NCI-H1105 (cell line): Measurements from ENCODE around the gene VTA1.
"Not testable (repeated sequence)": the region's sequence is repeated elsewhere in the genome, so short reads cannot be mapped to it uniquely, and the experiment has no call there.

Experiments
- DNase-seq: peaks from one replicate; lab custom pipeline; 2025; lab: John Stamatoyannopoulos, UW

VTA1 gene

DNA sequence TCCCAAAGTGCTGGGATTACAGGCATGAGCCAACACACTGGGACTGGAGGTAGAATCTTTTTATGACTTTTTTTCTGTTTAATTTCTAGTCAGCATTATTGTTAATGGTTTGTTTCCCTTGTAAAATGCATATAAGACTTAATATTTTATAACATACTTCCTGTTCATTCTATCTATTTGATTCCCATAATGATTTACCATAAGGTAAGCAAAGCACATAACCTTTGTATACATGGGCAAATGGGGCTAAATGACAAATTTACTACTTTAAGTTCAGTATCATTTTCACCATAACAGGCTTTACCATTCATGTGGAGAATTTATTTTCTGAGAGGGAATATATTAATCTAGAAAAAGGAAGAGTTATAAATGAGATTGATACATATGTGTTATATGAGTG lies 24.3 kb downstream of the VTA1 start:
- no peak for DNase-seq

DNA sequence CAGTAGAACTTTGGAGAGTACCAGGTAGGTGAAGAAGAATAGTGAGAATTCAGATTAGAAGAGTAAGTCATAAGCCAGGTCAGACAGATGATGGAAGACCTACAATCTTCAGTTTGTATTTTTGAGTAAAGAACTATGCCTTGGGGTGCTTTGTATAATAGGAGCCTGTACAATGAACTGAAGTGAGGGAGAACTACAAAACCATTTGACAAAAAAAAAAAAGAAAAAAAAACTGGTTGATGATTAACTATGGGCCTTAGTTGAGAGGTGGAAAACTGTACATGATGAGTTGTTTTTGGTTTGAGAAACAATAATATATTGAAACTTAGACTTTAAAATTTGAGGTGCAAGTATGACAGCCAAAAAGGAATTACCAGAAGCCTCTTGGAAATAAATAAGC lies 25.7 kb downstream of the VTA1 start:
- DNase-seq: no peak

DNA sequence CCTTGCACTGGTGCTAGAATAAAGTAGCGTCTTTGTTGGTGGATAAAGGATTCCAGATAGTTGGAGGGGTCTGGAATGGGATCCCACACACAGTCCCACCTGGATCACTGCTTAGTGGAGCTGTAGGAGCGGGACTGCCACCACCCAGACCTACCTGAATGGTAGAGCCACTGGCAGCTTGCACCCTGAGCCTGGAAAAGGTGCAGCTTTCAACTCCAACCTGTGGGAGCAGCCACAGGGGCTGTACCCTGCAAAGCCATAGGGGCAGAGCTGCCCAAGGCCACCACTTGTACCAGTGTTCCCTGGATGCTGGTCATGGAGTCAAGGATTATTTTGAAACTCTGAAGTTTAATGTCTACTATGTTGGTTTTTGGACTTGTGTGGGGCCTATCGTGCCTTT lies 26.9 kb downstream of the VTA1 start:
- DNase-seq: no peak

DNA sequence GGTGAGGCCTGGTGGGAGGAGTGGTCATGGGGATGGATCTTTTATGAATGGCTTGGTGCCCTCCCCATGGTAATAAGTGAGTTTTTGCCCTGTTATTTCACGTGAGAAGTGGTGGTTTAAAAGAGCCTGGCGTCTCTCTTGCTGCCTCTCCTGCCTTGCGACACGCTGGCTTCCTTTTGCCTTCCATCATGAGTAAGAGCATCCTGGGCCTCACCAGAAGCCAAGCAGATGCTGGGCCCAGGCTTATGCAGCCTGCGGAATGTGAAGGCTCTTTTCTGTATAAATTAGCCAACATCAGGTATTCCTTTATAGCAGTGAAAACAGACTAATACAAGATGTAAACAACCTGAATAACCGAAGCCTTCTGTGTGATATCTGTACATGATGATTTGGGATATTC lies 27.6 kb downstream of the VTA1 start:
- no peak for DNase-seq

DNA sequence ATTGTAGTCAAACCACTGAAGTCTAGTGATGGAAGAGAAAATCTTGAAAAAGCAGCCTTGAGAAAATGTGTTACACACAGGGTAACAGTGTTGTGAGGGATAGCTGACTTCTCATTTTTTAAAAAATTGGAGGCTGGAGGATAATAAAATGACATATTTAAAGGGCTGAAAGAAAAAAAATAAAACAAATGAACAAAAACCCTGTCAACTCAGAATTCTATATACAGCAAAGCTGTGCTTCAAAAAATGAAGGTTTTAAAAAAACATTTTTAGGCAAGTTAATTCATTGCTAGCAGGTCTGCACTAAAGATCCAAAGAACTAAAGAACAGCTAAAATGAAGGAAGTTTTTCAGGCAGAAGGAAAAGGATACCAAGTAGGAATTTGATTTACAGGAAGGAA lies 31.1 kb downstream of the VTA1 start:
- no peak for DNase-seq

DNA sequence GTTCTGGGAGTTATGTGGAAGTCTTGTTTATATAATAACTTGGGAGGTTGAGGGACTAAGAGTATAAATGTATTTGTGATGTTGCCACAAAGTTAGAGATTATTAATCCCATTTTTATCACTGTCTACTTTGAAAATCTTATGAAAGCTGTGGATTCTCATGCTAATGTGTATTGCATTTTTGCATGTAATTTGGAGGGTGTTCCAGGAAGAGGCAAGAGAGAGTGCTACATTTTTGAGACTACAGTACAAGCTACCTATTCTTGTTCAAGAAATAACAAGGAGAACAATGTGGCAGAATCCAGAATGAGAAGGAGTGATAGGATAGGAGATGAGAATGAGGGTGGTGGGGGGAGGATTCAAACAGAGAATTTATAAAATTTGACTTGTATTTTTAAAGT lies 34.9 kb downstream of the VTA1 start:
- no peak for DNase-seq

DNA sequence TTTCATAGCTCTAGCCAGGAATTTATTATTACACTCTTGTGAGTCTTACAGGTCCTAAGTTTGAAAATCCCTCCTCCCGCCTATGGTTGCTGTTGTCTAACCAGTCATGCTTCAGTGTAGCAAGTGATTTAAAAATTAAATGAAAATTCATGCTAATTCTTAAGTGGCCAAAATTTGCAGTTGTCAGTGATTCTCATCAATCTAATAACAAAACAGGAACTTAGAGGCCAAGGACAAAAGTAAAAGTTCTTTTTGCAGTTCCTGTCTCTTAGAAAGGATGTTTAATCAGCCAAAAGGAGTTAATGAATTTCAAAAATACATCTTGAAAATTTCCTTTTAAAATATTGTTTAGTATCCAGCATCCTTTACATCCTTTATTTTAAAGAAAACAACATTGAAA lies 36.3 kb downstream of the VTA1 start:
- DNase-seq: no peak

DNA sequence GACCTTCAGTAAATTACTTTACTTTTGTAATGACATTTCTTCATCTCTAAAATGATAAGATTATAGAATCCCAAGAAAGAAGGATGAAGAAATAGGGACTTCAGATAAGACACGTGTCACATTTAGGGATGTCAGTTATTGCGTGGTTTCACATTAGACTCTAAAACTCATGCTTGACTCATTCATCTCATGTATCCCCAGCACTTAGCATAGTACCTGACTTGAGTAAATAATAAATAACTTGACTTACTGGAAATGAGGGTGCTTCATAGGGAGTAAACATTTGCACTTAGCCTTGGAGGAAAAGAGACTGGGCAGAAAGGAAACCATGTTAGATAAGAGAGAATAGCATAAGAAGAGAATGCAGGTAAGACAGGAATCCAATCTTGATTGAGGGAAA lies 37.2 kb downstream of the VTA1 start:
- no peak for DNase-seq

DNA sequence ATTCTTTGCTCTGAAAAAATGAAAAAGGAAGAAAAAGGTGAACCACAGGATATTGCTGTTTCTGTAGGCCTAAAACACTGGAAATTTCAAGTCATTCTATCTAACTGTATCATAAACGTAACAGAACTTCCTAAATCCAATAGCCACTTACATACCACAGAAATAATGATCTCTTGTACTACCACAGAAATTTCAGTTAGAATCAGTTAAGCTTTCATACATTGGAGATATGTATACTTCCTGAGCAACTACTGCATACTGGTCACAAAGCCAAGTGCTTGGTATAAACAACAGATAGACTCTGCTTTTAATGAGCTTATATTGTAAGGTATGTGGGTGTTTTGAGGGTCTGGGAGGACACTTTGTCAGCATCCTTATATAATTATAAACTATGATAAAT lies 38.6 kb downstream of the VTA1 start:
- DNase-seq: no peak

DNA sequence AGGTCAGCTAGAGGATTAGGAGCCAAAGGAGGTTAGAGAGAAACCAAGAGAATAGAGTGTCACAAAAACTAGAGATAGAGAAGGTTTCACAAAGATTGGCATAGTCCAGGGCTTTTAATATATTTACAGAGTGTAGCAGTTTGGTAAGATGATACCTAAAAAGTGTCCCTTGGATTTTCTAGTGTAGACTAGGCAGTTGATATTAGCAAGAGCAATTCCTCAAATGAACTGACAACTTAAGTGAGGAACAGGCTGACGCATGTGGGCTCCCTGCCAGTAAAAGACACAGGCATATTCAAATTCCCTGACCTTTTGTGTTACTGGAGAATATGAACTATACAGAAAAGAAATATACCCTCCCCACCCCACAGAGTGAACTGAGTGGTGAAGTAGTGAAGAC lies 40.1 kb downstream of the VTA1 start:
- DNase-seq: peak; percentile 40

DNA sequence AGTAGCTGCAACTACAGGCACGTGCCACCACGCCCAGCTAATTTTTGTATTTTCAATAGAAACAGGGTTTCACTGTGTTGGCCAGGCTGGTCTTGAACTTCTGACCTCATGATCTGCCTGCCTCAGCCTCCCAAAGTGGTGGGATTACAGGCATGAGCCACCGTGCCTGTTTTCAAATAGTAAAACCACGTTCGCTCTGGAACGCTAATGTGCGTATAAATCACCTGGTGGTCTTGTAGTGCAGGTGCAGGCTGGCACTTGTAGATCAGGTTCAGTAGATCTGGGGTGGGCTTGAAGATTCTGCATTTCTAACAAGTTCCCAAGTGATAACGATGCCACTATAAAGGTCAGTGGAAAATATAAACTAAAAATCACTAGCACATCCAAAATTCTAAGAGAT lies 41.3 kb downstream of the VTA1 start:
- not testable (repeated sequence) for DNase-seq

DNA sequence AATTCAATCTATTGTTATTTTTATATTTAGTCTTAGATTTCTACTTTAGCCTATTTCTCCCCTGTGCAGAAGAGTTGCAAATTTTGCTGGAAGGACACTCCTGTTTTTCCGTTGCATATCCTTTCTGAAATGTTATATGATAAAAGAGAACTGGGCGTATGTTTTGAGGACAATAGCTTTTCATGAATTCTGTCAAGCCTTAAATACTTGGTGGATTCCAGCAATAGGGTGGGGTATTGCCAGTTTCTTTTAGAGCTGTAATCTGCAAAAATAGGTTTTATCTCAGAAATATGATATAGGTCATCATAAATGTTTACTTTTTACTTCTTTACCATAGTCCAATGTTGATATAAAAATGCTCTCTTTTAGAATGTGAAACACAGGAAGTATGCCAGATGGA lies 42.0 kb downstream of the VTA1 start:
- no peak for DNase-seq

DNA sequence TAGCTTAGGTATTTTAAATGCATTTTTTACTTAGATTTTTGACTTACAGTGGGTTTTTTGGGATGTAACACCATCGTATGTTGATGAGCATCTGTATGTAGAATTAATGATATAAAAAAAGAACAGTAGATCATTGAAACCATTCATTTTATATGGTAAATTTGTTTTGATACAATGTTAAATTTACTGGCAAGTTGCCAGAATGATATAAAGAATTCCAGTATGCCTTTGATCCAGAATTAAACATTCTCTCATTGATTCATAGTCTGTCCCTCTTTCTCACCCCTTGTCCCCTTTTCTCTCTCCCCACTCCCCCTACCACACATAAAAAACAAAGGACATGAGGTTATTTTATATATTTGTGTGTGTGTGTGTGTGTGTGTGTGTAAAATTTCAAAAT lies 45.3 kb downstream of the VTA1 start:
- DNase-seq: no peak

DNA sequence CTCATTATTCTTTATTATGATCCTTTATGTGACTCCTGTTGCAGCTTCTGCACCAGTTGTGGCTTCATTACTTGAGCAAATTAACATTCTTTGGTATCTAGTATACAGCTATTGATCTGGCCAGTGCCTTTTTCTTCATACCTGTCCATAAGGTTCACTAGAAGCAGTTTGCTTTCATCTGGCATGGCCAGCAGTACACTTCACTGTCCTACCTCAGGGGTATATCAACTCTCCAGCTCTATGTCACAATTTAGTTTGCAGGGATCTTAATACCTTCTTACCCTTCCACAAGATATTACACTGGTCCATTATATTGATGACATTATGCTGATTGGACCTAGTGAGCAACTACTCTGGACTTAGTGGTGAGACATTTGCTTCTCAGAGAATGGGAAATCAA lies 46.6 kb downstream of the VTA1 start:
- no peak for DNase-seq

DNA sequence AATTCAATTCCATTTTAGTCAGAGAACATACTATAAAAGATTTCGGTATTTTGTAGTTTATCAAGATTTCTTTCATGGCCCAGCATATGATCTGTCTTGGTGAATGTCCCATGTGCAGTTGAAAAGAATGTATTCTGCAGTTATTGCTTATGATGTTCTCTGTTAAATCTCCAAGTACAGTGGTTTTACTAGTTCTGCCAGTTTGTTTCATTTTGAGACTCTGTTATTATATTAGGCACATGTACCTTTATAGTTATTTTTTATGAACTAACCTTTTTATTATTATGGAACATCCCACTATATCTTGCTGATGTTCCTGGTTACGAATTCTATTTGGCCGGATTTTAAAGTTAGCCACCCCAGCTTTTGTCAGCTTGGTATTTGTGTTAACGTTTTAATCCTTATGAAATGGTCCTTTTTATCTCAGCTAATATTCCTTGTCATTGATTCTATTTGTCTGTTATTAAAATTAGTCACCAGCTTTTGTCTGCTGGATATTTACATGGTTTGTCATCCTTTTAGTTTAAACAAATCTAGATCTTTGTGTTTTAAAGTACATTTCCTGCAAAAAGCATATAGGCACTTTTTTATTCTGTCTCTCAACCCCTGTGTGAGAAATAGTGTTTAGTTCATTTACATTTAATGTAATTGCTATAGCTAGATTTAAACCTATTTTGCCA lies 48.9 kb downstream of the VTA1 start:
- DNase-seq: no peak

DNA sequence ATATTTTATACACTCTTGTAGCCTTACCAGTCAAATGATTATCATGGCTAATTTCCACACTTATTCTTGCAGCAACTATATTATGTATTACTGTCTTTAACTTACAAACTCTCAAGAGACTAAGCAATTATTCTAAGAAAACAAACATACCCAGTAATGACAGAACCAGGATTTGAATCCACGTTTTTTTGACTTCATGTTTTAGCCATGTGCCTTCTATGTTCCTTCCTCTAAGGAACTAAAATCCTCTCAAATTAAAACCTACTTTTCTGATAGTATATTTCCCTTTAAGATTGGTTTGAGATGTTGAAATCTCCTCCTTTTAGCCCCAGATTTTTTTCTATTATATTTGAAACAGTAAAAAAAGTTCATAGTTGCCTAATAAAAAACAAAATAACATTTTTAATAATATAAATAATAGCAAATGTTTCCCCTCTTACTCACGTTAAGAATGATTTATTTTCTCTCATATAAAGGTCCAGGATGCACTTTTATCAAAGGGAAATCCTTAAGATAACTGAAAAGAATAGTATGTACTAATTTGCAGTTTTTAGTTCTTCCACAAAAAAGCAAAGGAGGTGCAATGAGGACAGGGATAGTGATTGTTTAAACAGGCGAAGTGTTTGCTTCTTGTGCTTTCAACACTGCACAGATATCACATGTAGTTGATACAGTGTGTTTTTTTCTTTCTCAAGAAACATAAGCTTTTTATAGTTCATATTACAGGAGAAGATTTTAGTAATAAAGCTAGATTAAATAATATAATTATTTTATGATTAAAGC lies 54.0 kb downstream of the VTA1 start:
- DNase-seq: no peak

DNA sequence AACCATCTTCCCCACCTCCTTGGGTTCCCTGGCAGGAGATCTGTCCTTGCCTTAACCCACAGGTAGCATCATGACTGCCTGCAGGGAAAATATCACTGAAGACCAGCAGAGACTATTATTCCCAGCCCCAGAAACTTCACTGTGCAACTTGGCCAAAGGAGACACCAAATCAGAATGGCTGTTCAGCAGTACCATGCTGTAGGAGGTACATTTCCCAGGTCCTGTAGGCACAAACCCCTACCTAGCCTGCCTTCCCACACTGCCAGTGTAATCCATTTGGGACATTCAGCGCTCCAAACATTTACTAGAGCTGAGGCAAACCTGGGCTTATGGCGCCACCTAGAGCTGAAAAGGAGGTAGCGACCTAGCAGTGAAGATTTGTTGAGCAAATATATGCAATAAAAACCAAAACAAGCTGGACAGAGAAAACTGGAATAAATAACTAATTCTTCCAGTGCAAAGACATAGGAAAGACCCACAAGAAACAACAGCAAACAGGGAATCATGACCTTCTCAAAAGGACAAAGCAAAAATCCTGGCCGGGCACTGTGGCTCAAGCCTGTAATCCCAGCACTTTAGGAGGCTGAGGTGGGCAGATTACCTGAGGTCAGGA lies 60.3 kb downstream of the VTA1 start:
- DNase-seq: peak; percentile 17

DNA sequence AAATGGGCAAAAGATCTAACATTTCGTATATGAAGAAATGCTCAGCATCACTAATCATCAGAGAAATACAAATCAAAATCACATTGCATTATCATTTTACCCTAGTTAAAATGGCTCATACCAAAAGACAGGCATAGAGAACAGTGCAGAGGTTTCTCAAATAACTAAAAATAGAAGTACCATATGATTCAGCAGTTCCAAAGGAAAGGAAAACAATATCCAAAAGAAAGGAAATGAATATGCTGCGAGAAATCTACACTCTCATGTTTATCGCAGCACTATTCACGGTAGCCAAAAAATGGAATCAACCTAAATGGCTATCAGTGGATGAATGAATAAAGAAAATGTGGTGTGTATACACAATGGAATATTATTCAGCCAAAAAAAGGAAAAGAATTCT lies 63.5 kb downstream of the VTA1 start:
- no peak for DNase-seq

DNA sequence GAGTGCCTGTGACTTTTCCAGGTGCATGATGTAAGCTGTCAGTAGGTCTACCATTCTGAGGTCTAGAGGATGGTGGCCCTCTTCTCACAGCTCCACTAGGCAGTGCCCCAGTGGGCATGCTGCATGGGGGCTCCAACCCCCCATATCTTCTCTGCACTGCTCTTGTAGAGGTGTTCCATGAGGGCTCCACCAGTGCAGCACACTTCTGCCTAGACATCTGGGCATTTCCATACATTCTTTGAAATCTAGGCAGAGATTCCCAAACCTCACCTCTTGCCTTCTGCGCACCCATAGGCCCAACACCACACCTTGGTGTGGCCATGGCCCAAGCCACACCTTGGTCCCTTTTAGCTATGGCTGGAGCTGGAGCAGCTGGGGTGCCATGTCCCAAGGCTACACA lies 66.3 kb downstream of the VTA1 start:
- DNase-seq: no peak

DNA sequence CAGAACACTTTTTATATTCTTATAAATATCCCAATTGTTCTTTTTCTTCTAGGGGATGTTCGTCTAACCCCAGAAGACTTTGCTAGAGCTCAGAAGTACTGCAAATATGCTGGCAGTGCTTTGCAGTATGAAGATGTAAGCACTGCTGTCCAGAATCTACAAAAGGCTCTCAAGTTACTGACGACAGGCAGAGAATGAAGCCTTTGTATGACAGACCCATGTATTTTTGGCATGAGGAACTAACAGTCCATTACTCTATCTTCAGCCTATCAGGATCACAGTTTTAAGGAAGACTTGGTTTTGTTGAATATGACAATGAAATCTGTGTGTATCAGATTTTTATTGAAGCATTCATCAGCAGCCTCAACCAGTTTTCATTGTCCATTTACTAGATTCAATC lies 71.4 kb downstream of the VTA1 start:
- no peak for DNase-seq

DNA sequence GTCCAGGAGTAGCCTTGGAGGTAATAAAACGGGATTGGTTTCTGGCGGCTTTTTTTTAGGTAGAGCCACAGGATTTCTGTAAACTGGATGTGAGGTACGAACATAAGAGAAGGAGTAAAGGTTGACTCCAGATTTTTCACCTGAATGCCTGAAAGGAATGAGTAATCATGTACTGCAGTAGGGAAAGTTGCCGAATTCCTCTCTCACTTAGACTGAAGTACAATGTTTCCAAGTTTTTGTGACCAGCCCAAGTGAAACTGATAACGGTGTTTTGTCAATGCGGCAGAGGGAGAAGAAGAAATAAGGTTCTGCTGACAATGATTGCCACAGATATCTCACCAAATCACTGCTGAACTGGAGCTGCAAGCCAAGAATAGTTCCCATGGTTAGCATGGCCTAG lies 75.0 kb downstream of the VTA1 start:
- DNase-seq: no peak

DNA sequence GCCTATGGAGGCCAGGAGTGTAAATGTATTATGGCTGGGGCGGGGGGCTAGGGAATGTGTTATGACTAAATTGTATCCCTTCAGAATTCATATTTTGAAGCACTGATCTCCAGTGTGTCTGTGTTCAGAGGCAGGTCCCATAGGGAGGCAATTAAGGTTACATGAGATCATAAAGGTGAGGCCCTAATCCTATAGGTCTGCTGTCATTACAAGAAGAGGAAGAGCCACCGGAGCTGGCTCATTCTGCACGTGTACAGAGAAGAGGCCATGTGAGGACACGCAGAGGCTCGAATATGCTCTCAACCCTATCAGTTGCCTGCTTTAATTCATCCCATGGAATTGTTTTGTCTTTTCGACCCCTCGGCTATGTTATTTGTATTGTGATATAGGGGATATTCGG lies 76.9 kb downstream of the VTA1 start:
- no peak for DNase-seq

DNA sequence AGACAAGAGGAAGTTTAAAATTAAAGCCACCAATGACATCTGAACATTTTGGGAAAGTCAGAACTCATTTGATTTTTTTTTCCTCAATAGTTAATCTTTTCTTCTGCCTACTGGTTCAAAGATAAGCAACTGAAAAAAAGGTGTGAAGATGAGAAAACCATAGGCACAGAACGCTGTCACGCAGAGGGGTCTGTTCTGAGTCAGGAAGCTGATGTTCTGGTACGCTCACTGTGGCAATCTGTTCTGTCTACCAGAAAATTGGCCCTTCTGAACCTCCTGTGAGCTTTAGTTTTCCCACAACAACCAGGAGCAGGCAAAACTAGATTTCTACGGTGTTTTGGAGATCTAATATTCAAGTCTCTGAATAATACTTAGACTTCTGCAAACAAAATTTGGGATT lies 78.1 kb downstream of the VTA1 start:
- DNase-seq: no peak

DNA sequence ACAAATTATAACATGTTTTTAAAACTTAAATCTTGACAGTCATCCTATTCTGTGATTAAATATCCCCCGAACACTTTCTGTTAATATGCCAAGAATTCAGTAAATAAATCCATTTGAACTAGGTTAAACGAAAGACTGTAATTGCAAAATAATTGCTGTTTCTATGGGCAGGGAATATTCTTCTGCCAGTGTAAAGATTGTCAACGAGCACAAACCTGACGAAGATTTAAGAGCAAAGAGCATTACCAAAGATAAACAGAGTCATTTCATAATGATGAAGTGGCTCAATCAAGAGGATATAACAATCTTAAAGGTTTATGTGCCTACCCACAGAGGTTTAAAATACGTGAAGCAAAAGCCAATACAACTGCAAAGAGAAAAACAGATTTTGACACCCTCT lies 78.5 kb downstream of the VTA1 start:
- DNase-seq: no peak
